DND-41 (cell line): ENCODE data around the gene TUBAL3.
A peak's percentile ranks its signal among the peaks of the same experiment; 100 is the strongest.

Experiments
- ATAC-seq: fragments of 200-7000 bp; cut with Tn5 transposase; 3 replicates; pipeline ENCODE4 v1.9.1; 2021; ENCODE audit warnings: low read depth; ENCODE audit not compliant: insufficient read depth
- DNase-seq: peaks from one replicate; pipeline ENCODE4 v3.0.0-alpha.2; 2020
- H2AFZ ChIP-seq: 2 replicates; pipeline ENCODE4 v1.6.0; 2012; ENCODE audit warnings: low read depth, low read length
- H3K27ac ChIP-seq: 2 replicates; pipeline ENCODE4 v1.5.1; 2012; ENCODE audit warnings: low read length, inconsistent platforms
- H3K27me3 ChIP-seq: fragments of 200-600 bp; sonication (generic); 2 replicates; pipeline ENCODE4 v1.6.0; 2012; ENCODE audit warnings: low read length, mild to moderate bottlenecking, inconsistent platforms; ENCODE audit not compliant: insufficient read depth, poor library complexity
- H3K36me3 ChIP-seq: 2 replicates; pipeline ENCODE4 v1.5.1; 2012; ENCODE audit warnings: low read length, inconsistent platforms; ENCODE audit not compliant: insufficient read depth
- H3K4me1 ChIP-seq: 2 replicates; pipeline ENCODE4 v1.5.1; 2012; ENCODE audit warnings: mild to moderate bottlenecking, low read length; ENCODE audit not compliant: insufficient read depth
- H3K4me2 ChIP-seq: 2 replicates; pipeline ENCODE4 v1.6.0; 2012; ENCODE audit warnings: mild to moderate bottlenecking, moderate library complexity, low read length, inconsistent platforms; ENCODE audit not compliant: insufficient read depth
- H3K4me3 ChIP-seq, 2 experiments: fragments of 200-600 bp in 1 of 2; shearing (Covaris generic) in 1 of 2; 2 replicates each; pipeline ENCODE4 v1.5.1; 2012 to 2016; ENCODE audit warnings: inconsistent platforms in 2 of 2, low read length in 2 of 2, mild to moderate bottlenecking in 2 of 2, low read depth in 1 of 2, moderate library complexity in 1 of 2
- H3K79me2 ChIP-seq: 2 replicates; pipeline ENCODE4 v1.6.0; 2012; ENCODE audit warnings: low read length, inconsistent platforms; ENCODE audit not compliant: insufficient read depth
- H3K9ac ChIP-seq: 2 replicates; pipeline ENCODE4 v1.6.0; 2012; ENCODE audit warnings: low read depth, mild to moderate bottlenecking, inconsistent platforms, low read length, moderate library complexity
- H3K9me3 ChIP-seq: 2 replicates; pipeline ENCODE4 v1.5.1; 2012; ENCODE audit warnings: low read length, moderate library complexity, mild to moderate bottlenecking, inconsistent platforms; ENCODE audit not compliant: insufficient read depth, severe bottlenecking
- H4K20me1 ChIP-seq: 2 replicates; pipeline ENCODE4 v1.6.0; 2012; ENCODE audit warnings: low read length; ENCODE audit not compliant: insufficient read depth
- EZH2 ChIP-seq: IDR thresholded peaks from 3 replicates; pipeline ENCODE4 v1.6.1; 2012; ENCODE audit warnings: borderline replicate concordance, low read depth, mild to moderate bottlenecking, moderate library complexity, low read length, inconsistent platforms; ENCODE audit not compliant: severe bottlenecking
- TF ChIP-seq, protein P1 (sequence below): IDR thresholded peaks from 2 replicates; pipeline ENCODE4 v1.5.1; 2012; ENCODE audit warnings: borderline replicate concordance, low read length, moderate library complexity, mild to moderate bottlenecking; ENCODE audit not compliant: poor library complexity, severe bottlenecking; ENCODE audit errors: extremely low read depth

Gene TUBAL3

DNA sequence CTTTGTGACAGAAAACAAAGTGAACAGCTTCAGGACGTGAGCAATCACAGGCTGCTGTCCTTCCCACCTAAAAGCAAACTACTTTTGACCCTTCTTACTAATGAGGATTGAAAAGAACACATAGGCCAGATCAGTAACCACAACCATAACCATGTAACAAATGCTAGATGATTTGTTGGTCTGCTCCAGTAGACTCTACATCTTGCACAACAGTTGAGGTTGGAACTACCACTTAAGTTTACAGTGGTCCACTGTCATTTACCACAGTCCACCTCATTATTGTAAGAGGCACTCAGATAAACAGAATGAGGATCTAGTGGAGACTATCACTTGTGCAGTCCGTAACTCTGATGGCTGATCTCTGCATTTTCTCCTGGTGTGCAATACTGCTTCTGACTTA lies 35.6 kb upstream of the TUBAL3 start:
- no peak overlapping the region for H3K9ac ChIP-seq
- no peak for TF ChIP-seq EZH2
- TF ChIP-seq, protein P1, sequence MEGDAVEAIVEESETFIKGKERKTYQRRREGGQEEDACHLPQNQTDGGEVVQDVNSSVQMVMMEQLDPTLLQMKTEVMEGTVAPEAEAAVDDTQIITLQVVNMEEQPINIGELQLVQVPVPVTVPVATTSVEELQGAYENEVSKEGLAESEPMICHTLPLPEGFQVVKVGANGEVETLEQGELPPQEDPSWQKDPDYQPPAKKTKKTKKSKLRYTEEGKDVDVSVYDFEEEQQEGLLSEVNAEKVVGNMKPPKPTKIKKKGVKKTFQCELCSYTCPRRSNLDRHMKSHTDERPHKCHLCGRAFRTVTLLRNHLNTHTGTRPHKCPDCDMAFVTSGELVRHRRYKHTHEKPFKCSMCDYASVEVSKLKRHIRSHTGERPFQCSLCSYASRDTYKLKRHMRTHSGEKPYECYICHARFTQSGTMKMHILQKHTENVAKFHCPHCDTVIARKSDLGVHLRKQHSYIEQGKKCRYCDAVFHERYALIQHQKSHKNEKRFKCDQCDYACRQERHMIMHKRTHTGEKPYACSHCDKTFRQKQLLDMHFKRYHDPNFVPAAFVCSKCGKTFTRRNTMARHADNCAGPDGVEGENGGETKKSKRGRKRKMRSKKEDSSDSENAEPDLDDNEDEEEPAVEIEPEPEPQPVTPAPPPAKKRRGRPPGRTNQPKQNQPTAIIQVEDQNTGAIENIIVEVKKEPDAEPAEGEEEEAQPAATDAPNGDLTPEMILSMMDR = no peak
- no peak overlapping the region for H3K4me2 ChIP-seq
- no peak for DNase-seq
- no peaks in the 10 kb centered on the region for H3K4me1 ChIP-seq
- no peak for ATAC-seq
- H3K36me3 ChIP-seq = peaks cover 14% of the 10 kb centered on the region; the same call in 1 of the 2 replicates
- peaks cover 15% of the 10 kb centered on the region for H3K79me2 ChIP-seq
- H3K9me3 ChIP-seq = no peaks in the 10 kb centered on the region
- no peak overlapping the region for H3K27ac ChIP-seq
- H3K4me3 ChIP-seq = no peak overlapping the region
- no peak overlapping the region for H2AFZ ChIP-seq
- H3K27me3 ChIP-seq = no peaks in the 10 kb centered on the region
- H4K20me1 ChIP-seq = peaks cover 19% of the 10 kb centered on the region; the same call in 1 of the 2 replicates

DNA sequence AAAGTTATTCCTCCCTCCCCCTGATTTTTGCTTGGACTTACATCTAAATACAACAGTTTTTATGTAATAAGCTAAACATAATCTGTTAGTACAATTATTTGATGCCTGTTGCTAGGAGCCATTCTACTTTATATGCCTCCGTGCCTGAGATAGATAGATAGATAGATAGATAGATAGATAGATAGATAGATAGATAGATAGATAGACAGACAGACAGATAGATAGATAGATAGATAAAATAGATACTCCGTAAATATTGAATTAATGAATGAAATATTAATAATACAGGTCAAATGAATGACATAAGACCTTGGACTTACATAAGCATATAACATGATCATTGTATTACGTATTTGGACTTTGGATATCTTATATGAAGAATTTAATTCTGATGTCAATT lies 30.7 kb upstream of the TUBAL3 start:
- H3K4me1 ChIP-seq = peaks cover 4% of the 10 kb centered on the region; the same call in 1 of the 2 replicates

DNA sequence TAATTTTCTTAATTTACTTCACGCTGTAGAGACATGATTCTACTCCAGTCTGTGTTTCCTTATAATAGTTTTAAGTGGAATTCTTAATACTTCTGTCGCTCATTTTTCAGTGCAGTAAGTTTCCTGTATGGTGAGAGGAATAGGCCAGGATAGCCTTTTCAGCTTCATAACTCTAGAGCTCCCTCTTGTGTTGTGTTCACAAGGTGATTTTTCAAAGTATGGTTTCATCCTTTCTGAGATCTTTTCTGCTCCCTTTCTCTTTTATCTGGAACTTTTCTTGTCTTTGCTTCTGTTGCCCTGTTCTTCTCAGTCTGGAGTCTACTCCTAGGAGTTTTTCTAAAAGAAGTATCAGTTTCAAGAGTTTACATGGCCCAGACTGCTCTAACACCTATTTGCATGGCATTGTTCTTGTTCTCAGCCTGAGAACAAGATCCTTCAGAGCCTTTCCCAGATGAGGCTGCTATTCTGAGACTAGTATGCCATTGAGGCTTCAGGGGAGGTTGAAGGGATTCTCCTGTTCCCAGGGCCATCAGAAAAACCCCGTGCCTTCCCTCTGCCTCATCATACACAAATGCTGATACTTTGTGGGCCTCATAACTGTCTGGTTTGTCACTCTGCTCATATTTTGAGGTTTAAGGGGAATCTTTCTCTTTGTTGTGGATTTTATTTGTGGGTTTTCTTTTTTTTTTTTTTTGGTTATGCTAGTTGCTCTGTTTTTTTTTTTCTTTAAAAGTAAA lies 29.6 kb upstream of the TUBAL3 start:
- DNase-seq (no peak), ATAC-seq (peak; percentile 80)
- Histone ChIP-seq H4K20me1 (peaks cover 23% of the 10 kb centered on the region), H3K4me1 (peaks cover 4% of the 10 kb centered on the region; the same call in 1 of the 2 replicates), H2AFZ (no peak overlapping the region), H3K27ac (no peak overlapping the region), H3K36me3 (peaks cover 32% of the 10 kb centered on the region), H3K9me3 (no peaks in the 10 kb centered on the region), H3K4me2 (no peak overlapping the region), H3K27me3 (no peaks in the 10 kb centered on the region), H3K79me2 (peaks cover 30% of the 10 kb centered on the region; the same call in 1 of the 2 replicates), H3K9ac (no peak overlapping the region), H3K4me3 (no peak overlapping the region)
- TF ChIP-seq EZH2 = no peak
- TF ChIP-seq, protein P1 = peak; percentile 76

More for the DNA sequence above, 30.7 kb upstream of the TUBAL3 start:
- no peak for DNase-seq
- no peak overlapping the region for H3K4me3 ChIP-seq
- no peak overlapping the region for H2AFZ ChIP-seq
- peaks cover 30% of the 10 kb centered on the region for H4K20me1 ChIP-seq
- no peak overlapping the region for H3K4me2 ChIP-seq
- no peak for TF ChIP-seq EZH2
- TF ChIP-seq, protein P1 = no peak
- peaks cover 23% of the 10 kb centered on the region for H3K36me3 ChIP-seq
- H3K9me3 ChIP-seq = no peaks in the 10 kb centered on the region
- peaks cover 30% of the 10 kb centered on the region; the same call in 1 of the 2 replicates for H3K79me2 ChIP-seq
- no peak overlapping the region for H3K27ac ChIP-seq
- no peak overlapping the region for H3K9ac ChIP-seq
- no peak for ATAC-seq
- H3K27me3 ChIP-seq = no peaks in the 10 kb centered on the region
